ENCODE measurements around the gene RNF166. TPM values are rescaled to one million over a fixed set of nuclear protein-coding genes. Genes with fewer than 3 reads are reported as not detected.

The RNF166 gene
- total and polyA plus RNA-seq, 2 of the 13 experiments (the other 11 are each of a cell fraction or from before 2014, with no cell fraction given) = 21.4 to 23.0 TPM

DNA sequence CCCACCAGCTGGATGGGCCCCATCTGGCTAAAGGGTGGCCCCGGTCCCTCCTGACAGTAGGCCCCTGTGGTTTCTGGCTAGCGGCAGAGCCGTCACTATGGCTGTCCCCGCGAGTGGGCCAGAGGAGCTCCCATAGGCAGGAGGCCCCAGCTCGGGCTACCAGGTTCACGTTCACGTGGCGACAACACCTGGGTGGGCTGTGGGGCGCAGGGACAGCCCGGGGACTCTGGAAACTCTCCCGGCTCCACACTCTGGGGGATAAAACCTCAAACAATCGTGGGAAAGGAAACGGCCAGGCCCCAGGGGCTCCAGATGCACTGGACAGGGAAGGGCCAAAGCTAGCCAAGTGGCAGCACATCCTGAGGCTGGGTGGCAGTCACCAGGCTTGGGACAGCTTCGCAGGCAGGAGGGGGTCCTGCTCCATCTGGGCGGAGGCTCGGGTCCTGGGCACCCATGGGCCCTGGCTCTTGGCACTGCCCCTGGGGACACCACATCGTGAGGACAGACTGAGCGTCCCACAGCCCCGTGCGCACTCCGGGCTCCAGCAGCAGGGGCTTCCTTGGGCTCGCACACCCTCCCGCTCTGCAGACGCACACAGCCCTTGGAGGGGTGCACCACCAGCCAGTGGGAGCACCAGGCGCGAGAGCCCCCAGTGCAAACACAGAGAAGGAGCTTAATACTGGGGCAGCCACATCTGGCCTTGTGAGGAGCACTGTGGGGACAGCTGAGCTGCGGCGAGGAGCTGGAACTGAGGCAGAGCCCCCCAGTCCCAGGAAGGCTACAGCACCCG is 4.4 kb downstream of the RNF166 start:
- FAIRE-seq (no peak), DNase-seq (ENCODE audit: low spot score) (no peak), ATAC-seq (no peak)
- no peaks in the 10 kb centered on the region for H4K20me1 ChIP-seq (ENCODE audit: insufficient read depth, low read length)
- CTCF ChIA-PET (ENCODE audit: low intra/inter-chr PET ratio, low total read pairs) = no interaction called here
- H3K4me3 ChIP-seq (replicated peaks in 1 of 3; ENCODE audit: insufficient read depth in 1 of 3, low read depth in 2 of 3, low read length in 3 of 3) = peak overlapping the region in 1 of 3 experiments; percentile 42; a peak in 1 of 6 replicates
- BruUV-seq (replicated peaks) = no TSS peak
- in situ Hi-C loops (cut with HindIII; ENCODE audit: extremely low pct_ligation_motif_present, low pct_unique_long_range_greater_than_20kb) = no loop called here
- H3K9me3 ChIP-seq (ENCODE audit: low read length) = no peaks in the 10 kb centered on the region
- peaks cover 17% of the 10 kb centered on the region for H3K79me2 ChIP-seq (ENCODE audit: insufficient read depth, low read length)
- H3K9ac ChIP-seq (ENCODE audit: insufficient read depth, low read depth, low read length) = no peak overlapping the region
- intact Hi-C loops (cut with micrococcal nuclease; ENCODE audit: unreplicated experiment) = loop anchor here (2.0 kb wide), 1 partner anchor 39 kb away; the partner anchor contains the start of gene MVD
- no peak overlapping the region for H2AFZ ChIP-seq (ENCODE audit: low read length)
- H3K27ac ChIP-seq (ENCODE audit: extremely low read length, insufficient read depth, low read length) = peak overlapping the region; percentile 59
- POLR2A ChIA-PET = interaction anchor here (1.9 kb wide), 1 partner anchor 14 kb away, joined by 11 read pairs; the partner anchor contains the start of gene SNAI3
- peaks cover 10 to 12% of the 10 kb centered on the region in 2 experiments; a peak in 4 of 5 replicates for H3K36me3 ChIP-seq (replicated peaks in 1 of 2; ENCODE audit: control insufficient read depth in 1 of 2, insufficient read depth in 2 of 2, low read length in 2 of 2)
- peak overlapping the region; percentile 77 for H3K4me2 ChIP-seq (ENCODE audit: low read depth, low read length)
- H3K4me1 ChIP-seq (ENCODE audit: insufficient read depth, low read length) = peaks cover 56% of the 10 kb centered on the region
- TF ChIP-seq CHD4 (IDR thresholded peaks at IDR 0.05; ENCODE audit: borderline replicate concordance, low read length) = no peak
- TF ChIP-seq CREM (IDR thresholded peaks at IDR 0.05) = no peak
- TF ChIP-seq CREM (CRISPR knock-in tag; IDR thresholded peaks at IDR 0.05) = 0 out of 2 replicates have a peak, but pooled peaks have one; percentile 10
- TF ChIP-seq, protein P1, sequence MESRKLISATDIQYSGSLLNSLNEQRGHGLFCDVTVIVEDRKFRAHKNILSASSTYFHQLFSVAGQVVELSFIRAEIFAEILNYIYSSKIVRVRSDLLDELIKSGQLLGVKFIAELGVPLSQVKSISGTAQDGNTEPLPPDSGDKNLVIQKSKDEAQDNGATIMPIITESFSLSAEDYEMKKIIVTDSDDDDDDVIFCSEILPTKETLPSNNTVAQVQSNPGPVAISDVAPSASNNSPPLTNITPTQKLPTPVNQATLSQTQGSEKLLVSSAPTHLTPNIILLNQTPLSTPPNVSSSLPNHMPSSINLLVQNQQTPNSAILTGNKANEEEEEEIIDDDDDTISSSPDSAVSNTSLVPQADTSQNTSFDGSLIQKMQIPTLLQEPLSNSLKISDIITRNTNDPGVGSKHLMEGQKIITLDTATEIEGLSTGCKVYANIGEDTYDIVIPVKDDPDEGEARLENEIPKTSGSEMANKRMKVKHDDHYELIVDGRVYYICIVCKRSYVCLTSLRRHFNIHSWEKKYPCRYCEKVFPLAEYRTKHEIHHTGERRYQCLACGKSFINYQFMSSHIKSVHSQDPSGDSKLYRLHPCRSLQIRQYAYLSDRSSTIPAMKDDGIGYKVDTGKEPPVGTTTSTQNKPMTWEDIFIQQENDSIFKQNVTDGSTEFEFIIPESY (CRISPR knock-in tag; IDR thresholded peaks at IDR 0.05) = peak; percentile 36; the same call in 1 of the 2 replicates
- TF ChIP-seq ZNF180 (CRISPR knock-in tag; IDR thresholded peaks at IDR 0.05; ENCODE audit: borderline replicate concordance, low read depth) = peak; percentile 11; the same call in 1 of the 2 replicates
- 0 out of 2 replicates have a peak, but pooled peaks have one; percentile 32 for TF ChIP-seq ZNF782 (CRISPR knock-in tag; IDR thresholded peaks at IDR 0.05; ENCODE audit: borderline replicate concordance)
- H3K27me3 ChIP-seq (ENCODE audit: control insufficient read depth in 1 of 2, insufficient read depth in 2 of 2, low read length in 2 of 2) = peaks cover 0 to 3% of the 10 kb centered on the region in 2 experiments; a peak in 1 of 5 replicates
- 92% methylated on average over 15 of the region's 30 CpGs for WGBS (ENCODE audit: low lambda C conversion rate)
